Astrocyte (in vitro differentiated cells and primary cell): ENCODE results near the gene SLAMF8. TPM values are rescaled to one million over a fixed set of nuclear protein-coding genes. Genes with fewer than 3 reads are reported as not detected.

ENCODE experiments used
- DNase-seq: peaks from one replicate; pipeline ENCODE4 v3.0.0-alpha.2; 2010; ENCODE audit warnings: low read depth
- FAIRE-seq: peaks from 2 replicates; lab custom pipeline; 2011; peaks lifted over from hg19 to GRCh38; lab: Jason Lieb, UNC
- H2AFZ ChIP-seq: 2 replicates; pipeline ENCODE4 v1.6.0; 2012; ENCODE audit warnings: low read depth, low read length, inconsistent platforms
- H3K27ac ChIP-seq: 2 replicates; pipeline ENCODE4 v1.5.1; 2011; ENCODE audit warnings: low read depth, low read length, inconsistent platforms
- H3K27me3 ChIP-seq: 2 replicates; pipeline ENCODE4 v1.6.0; 2011; ENCODE audit warnings: low read length, inconsistent platforms; ENCODE audit not compliant: insufficient read depth
- H3K36me3 ChIP-seq: 2 replicates; pipeline ENCODE4 v1.5.1; 2011; ENCODE audit warnings: low read length, inconsistent platforms; ENCODE audit not compliant: insufficient read depth
- H3K4me1 ChIP-seq: 2 replicates; pipeline ENCODE4 v1.5.1; 2011; ENCODE audit warnings: low read length, inconsistent platforms; ENCODE audit not compliant: insufficient read depth
- H3K4me2 ChIP-seq: 2 replicates; pipeline ENCODE4 v1.6.0; 2012; ENCODE audit warnings: low read length, inconsistent platforms
- H3K4me3 ChIP-seq: 2 replicates; pipeline ENCODE4 v1.5.1; 2011; ENCODE audit warnings: low read depth, mild to moderate bottlenecking, low read length, inconsistent platforms; ENCODE audit not compliant: insufficient read depth
- H3K79me2 ChIP-seq: 2 replicates; pipeline ENCODE4 v1.6.0; 2012; ENCODE audit warnings: mild to moderate bottlenecking, low read length, inconsistent platforms; ENCODE audit not compliant: insufficient read depth
- H3K9ac ChIP-seq: 2 replicates; pipeline ENCODE4 v1.6.0; 2012; ENCODE audit warnings: mild to moderate bottlenecking, low read length, inconsistent platforms
- H3K9me3 ChIP-seq: 2 replicates; pipeline ENCODE4 v1.5.1; 2012; ENCODE audit warnings: low read depth, mild to moderate bottlenecking, low read length, inconsistent platforms; ENCODE audit not compliant: insufficient read depth
- H4K20me1 ChIP-seq: 2 replicates; pipeline ENCODE4 v1.6.0; 2012; ENCODE audit warnings: low read length, inconsistent platforms; ENCODE audit not compliant: insufficient read depth
- H3K27ac Mint-ChIP-seq: one replicate; pipeline ENCODE4 v1.8.0; 2021; ENCODE audit warnings: mild to moderate bottlenecking, mixed read lengths; ENCODE audit not compliant: unreplicated experiment
- H3K27me3 Mint-ChIP-seq: one replicate; pipeline ENCODE4 v1.8.0; 2021; ENCODE audit warnings: low read depth, mixed read lengths; ENCODE audit not compliant: unreplicated experiment
- H3K36me3 Mint-ChIP-seq: one replicate; pipeline ENCODE4 v1.8.0; 2021; ENCODE audit warnings: low read depth, mixed read lengths; ENCODE audit not compliant: unreplicated experiment
- H3K4me1 Mint-ChIP-seq: one replicate; pipeline ENCODE4 v1.8.0; 2021; ENCODE audit warnings: low read depth, mixed read lengths; ENCODE audit not compliant: unreplicated experiment
- H3K4me3 Mint-ChIP-seq: one replicate; pipeline ENCODE4 v1.8.0; 2021; ENCODE audit warnings: mild to moderate bottlenecking, moderate library complexity, mixed read lengths; ENCODE audit not compliant: unreplicated experiment
- H3K9me3 Mint-ChIP-seq: one replicate; pipeline ENCODE4 v1.8.0; 2021; ENCODE audit warnings: mild to moderate bottlenecking, mixed read lengths; ENCODE audit not compliant: unreplicated experiment
- CTCF ChIP-seq: IDR thresholded peaks from 2 replicates; pipeline ENCODE4 v1.5.1; 2011; ENCODE audit warnings: low read depth, mild to moderate bottlenecking, inconsistent platforms, low read length, moderate library complexity; ENCODE audit not compliant: insufficient read depth
- EZH2 ChIP-seq: IDR thresholded peaks from 2 replicates; pipeline ENCODE4 v1.6.1; 2012; ENCODE audit warnings: mild to moderate bottlenecking, low read length, inconsistent platforms; ENCODE audit not compliant: insufficient read depth
- total RNA-seq: library from RNA; stranded (reverse); gene quantifications from 2 replicates; pipeline ENCODE4 v1.2.1, GENCODE V29; 2021

The SLAMF8 gene
- total RNA-seq, 1 donor from 2014 or later, result 1.7 TPM

GRCh38 chr1:159867664-159868026 is 41.0 kb downstream of the SLAMF8 start:
- H3K9me3 Mint-ChIP-seq, result peaks cover 2% of the 10 kb centered on the region
- peaks cover 42% of the 10 kb centered on the region for H3K4me1 Mint-ChIP-seq
- peaks cover 11% of the 10 kb centered on the region for H3K36me3 Mint-ChIP-seq
- H3K4me3 ChIP-seq, result no peak overlapping the region
- no peaks in the 10 kb centered on the region for H3K36me3 ChIP-seq
- H3K27me3 ChIP-seq, result no peaks in the 10 kb centered on the region
- FAIRE-seq (no peak), DNase-seq (no peak)
- no peaks in the 10 kb centered on the region for H3K9me3 ChIP-seq
- peaks cover 14% of the 10 kb centered on the region for H3K4me1 ChIP-seq
- H3K27ac Mint-ChIP-seq, result no peak overlapping the region
- H3K79me2 ChIP-seq, result no peaks in the 10 kb centered on the region
- H3K27ac ChIP-seq, result no peak overlapping the region
- H3K27me3 Mint-ChIP-seq, result peaks cover 16% of the 10 kb centered on the region
- H4K20me1 ChIP-seq, result no peaks in the 10 kb centered on the region
- no peak overlapping the region for H2AFZ ChIP-seq
- H3K4me3 Mint-ChIP-seq, result no peak overlapping the region
- no peak overlapping the region for H3K9ac ChIP-seq
- H3K4me2 ChIP-seq, result no peak overlapping the region
- TF ChIP-seq CTCF (no peak), EZH2 (no peak)

DNA sequence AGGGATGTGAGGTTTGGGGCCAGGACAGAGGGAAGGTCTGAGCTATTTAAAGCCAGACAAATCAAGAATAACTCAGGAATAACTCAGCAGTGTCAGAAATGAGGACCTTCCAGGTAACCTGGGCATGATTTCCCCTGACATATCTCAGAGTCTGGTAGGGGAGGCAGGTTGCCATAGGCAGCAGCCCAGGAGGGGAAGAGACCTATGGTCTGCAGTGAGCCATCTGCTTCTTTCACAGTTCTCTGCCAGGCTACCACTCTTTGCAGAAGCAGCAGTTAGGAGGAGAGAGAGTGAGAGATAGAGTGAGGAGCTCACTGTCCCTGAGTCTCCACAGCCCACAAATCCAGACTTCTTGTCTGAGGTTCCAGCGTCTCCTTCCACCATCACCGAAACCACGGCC is 42.1 kb downstream of the SLAMF8 start:
- Histone ChIP-seq H3K36me3 (no peaks in the 10 kb centered on the region), H3K4me2 (peak overlapping the region; percentile 63), H3K27me3 (no peaks in the 10 kb centered on the region), H3K9me3 (no peaks in the 10 kb centered on the region), H3K9ac (peak overlapping the region; percentile 4), H2AFZ (no peak overlapping the region), H3K4me3 (no peak overlapping the region), H3K4me1 (peaks cover 14% of the 10 kb centered on the region), H4K20me1 (no peaks in the 10 kb centered on the region), H3K27ac (no peak overlapping the region), H3K79me2 (no peaks in the 10 kb centered on the region)
- peaks cover 48% of the 10 kb centered on the region for H3K4me1 Mint-ChIP-seq
- H3K4me3 Mint-ChIP-seq, result peak overlapping the region; percentile 54
- peaks cover 2% of the 10 kb centered on the region for H3K9me3 Mint-ChIP-seq
- peak overlapping the region; percentile 77 for H3K27ac Mint-ChIP-seq
- peaks cover 7% of the 10 kb centered on the region for H3K27me3 Mint-ChIP-seq
- no peak for FAIRE-seq
- peaks cover 14% of the 10 kb centered on the region for H3K36me3 Mint-ChIP-seq
- TF ChIP-seq EZH2, result no peak
- TF ChIP-seq CTCF, result no peak
- DNase-seq, result no peak

DNA sequence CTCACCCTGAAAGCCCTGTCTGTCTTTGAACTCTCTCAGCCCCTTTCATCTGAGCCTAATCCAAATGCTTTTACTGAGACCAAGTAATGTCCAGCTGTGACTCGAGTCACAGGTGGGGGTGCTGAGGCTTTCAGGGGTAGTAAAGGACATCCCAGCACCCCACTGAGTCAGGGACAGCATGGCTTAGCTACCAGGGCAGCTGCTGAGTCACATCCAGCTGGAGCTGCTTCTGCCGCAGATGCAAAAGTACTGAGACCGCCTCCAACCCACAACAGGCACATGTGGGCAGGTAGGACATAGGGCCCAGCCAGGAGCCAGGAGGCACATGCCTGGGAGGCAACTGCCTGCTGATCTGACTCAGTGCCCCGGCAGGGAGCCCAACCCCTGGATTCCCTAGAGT is 42.5 kb downstream of the SLAMF8 start:
- Mint-ChIP-seq H3K9me3 (peaks cover 2% of the 10 kb centered on the region), H3K27ac (peak overlapping the region; percentile 77), H3K4me1 (peaks cover 49% of the 10 kb centered on the region), H3K4me3 (peak overlapping the region; percentile 54), H3K36me3 (peaks cover 14% of the 10 kb centered on the region), H3K27me3 (peaks cover 5% of the 10 kb centered on the region)
- H3K27ac ChIP-seq, result no peak overlapping the region
- H3K27me3 ChIP-seq, result no peaks in the 10 kb centered on the region
- no peaks in the 10 kb centered on the region for H3K9me3 ChIP-seq
- H3K4me1 ChIP-seq, result peaks cover 14% of the 10 kb centered on the region
- no peak for FAIRE-seq
- TF ChIP-seq CTCF (no peak), EZH2 (no peak)
- no peaks in the 10 kb centered on the region for H3K36me3 ChIP-seq
- no peaks in the 10 kb centered on the region for H3K79me2 ChIP-seq
- H3K4me2 ChIP-seq, result peak overlapping the region; percentile 63
- H3K9ac ChIP-seq, result peak overlapping the region; percentile 4
- H4K20me1 ChIP-seq, result no peaks in the 10 kb centered on the region
- H2AFZ ChIP-seq, result no peak overlapping the region
- H3K4me3 ChIP-seq, result no peak overlapping the region
- peak; percentile 76 for DNase-seq
